HUES48 (cell line): ENCODE results near the gene TENT4A.

Experiments used
- H3K27ac ChIP-seq: one replicate; pipeline ENCODE4 v1.7.0; 2013; ENCODE audit warnings: low read depth, low read length, inconsistent platforms
- H3K27me3 ChIP-seq: 2 replicates; pipeline ENCODE4 v1.6.1; 2013; ENCODE audit warnings: mild to moderate bottlenecking, low read length; ENCODE audit not compliant: control insufficient read depth, insufficient read depth
- H3K36me3 ChIP-seq: 2 replicates; pipeline ENCODE4 v1.6.1; 2013; ENCODE audit warnings: low read length; ENCODE audit not compliant: control insufficient read depth, insufficient read depth
- H3K4me1 ChIP-seq: 2 replicates; pipeline ENCODE4 v1.6.1; 2013; ENCODE audit warnings: mild to moderate bottlenecking, low read length; ENCODE audit not compliant: control insufficient read depth, insufficient read depth
- H3K4me3 ChIP-seq: 2 replicates; pipeline ENCODE4 v1.5.1; 2013; ENCODE audit warnings: mild to moderate bottlenecking, low read depth, low read length
- H3K9ac ChIP-seq: 2 replicates; pipeline ENCODE4 v1.6.1; 2013; ENCODE audit warnings: mild to moderate bottlenecking, low read depth, low read length, moderate library complexity
- H3K9me3 ChIP-seq: 2 replicates; pipeline ENCODE4 v1.6.1; 2013; ENCODE audit warnings: low read length; ENCODE audit not compliant: control insufficient read depth, insufficient read depth

The TENT4A gene

DNA sequence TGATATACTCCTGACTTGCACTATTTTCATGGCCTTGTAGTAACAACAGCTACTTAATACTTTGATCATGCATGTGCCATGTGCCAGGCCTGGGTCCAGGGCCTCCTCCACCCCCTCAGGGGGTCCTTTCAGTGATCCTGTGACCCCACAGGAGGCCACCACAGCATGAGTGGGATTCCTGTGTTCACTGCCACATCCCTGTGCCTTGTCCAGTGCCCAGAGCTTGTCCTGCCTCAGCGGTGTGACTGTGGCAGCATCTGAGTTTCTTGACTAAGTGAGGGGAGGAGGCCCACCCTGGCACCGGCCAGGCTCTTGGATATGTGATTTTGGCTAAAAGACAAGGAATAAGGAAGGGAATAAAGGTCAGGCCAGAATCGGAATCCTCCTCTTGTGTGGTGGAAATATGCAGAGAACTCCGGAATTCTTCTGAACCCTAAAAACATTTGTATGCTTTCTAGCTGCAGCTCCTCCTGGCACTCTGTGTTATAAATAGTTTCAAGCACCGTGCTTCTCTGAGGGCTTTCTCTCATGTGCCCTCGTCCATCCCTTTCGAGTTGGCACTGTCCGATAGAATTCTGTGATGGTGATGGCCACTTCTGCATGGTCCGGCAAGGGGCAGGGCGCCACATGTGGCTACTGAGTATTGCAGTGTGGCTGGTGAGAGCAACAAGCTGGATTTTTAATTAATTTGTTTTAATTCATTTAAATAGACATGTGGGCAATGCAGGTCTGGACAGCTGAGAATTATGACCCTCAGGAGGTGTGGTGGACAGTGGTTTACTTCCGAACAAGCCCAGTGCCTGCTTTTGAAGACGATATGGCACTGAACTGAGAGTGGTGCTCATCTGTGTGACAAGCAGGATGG, 31.8 kb downstream of the TENT4A start:
- H3K9ac ChIP-seq = no peak overlapping the region
- H3K27me3 ChIP-seq = no peaks in the 10 kb centered on the region
- no peak overlapping the region for H3K4me3 ChIP-seq
- H3K27ac ChIP-seq = no peak overlapping the region
- H3K36me3 ChIP-seq = peaks cover 58% of the 10 kb centered on the region
- H3K9me3 ChIP-seq = no peaks in the 10 kb centered on the region
- peaks cover 8% of the 10 kb centered on the region; the same call in 1 of the 2 replicates for H3K4me1 ChIP-seq

DNA sequence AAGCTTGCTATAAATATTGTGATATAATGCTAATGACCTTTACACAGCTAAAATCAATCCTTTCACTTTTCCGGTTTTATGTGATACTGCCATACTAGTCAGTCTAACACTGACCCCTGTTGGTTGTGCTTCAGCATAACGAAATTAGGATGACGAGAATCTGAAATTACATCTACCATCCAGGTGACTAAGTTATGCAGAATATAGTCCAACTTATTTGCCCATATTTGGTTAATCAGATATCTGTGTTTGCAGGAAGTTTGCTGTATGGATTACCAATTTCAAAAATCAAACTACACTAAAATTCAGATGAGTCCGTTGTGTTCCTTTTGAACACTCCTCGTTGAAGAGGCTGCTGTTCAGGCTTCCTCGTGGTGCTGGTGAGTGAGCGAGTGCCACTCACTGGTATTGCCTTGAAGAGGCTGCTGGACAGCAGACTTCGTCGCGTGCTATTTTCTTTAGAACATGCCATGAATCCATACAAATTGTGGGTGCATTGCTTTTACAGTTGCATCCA, 32.5 kb downstream of the TENT4A start:
- Histone ChIP-seq H3K4me3 (no peak overlapping the region), H3K9me3 (no peaks in the 10 kb centered on the region), H3K27me3 (no peaks in the 10 kb centered on the region), H3K27ac (no peak overlapping the region), H3K9ac (no peak overlapping the region), H3K36me3 (peaks cover 59% of the 10 kb centered on the region), H3K4me1 (peaks cover 8% of the 10 kb centered on the region; the same call in 1 of the 2 replicates)

DNA sequence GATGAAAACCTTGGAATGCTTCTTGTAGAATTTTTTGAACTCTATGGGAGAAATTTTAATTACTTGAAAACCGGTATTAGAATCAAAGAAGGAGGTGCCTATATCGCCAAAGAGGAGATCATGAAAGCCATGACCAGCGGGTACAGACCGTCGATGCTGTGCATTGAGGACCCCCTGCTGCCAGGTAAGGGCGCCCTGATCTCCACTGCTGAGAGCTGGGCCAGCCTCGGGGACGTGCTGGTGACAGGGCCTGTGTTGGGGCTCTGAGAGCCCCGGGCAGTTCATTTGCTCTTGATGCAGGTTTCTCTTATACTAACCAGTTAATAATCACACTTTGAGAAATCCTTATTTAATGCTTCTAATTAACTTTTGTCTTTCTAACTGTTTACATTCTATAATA, 33.0 kb downstream of the TENT4A start:
- no peaks in the 10 kb centered on the region for H3K27me3 ChIP-seq
- no peak overlapping the region for H3K9ac ChIP-seq
- no peak overlapping the region for H3K27ac ChIP-seq
- peaks cover 8% of the 10 kb centered on the region; the same call in 1 of the 2 replicates for H3K4me1 ChIP-seq
- H3K4me3 ChIP-seq = no peak overlapping the region
- H3K9me3 ChIP-seq = no peaks in the 10 kb centered on the region
- peaks cover 61% of the 10 kb centered on the region for H3K36me3 ChIP-seq

DNA sequence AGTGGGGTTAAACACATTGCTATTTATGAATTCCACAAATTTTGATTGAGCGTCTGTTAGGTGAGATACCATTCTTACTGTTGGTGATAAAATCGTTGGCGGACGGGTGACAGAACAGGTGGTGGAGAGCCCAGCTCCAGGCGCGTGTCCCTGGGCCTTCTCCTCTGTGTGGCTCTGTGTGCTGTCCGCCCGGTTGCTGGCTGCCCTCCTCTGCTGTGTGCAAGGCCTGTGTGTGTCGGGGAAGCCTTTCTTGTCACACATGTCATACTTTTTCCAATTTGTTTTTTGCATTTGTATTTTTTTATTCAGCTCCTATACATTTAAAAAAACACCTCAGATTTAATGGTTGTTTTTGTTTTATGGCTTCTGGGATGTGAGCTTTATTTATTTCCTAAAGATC, 33.9 kb downstream of the TENT4A start:
- H3K27me3 ChIP-seq = no peaks in the 10 kb centered on the region

DNA sequence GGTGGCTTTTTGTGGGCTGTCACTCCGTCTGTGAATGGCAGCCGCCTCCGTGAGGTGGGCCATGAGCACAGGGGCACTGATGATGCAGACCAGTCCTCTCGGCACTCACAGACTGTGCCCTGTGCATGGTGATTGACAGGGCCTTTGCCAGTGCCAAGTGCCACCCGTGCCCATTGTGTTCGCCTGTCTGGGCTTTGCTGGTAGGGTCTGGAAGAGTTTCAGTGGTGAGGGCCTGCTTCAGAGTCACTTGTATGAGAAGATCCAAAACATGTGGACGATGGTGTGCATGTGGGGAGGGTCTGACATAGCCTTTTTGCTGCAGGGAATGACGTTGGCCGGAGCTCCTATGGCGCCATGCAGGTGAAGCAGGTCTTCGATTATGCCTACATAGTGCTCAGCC, 34.9 kb downstream of the TENT4A start:
- H3K36me3 ChIP-seq = peaks cover 70% of the 10 kb centered on the region
- no peak overlapping the region for H3K27ac ChIP-seq
- H3K27me3 ChIP-seq = no peaks in the 10 kb centered on the region
- peaks cover 8% of the 10 kb centered on the region; the same call in 1 of the 2 replicates for H3K4me1 ChIP-seq
- H3K4me3 ChIP-seq = no peak overlapping the region
- H3K9ac ChIP-seq = no peak overlapping the region
- no peaks in the 10 kb centered on the region for H3K9me3 ChIP-seq

More for the DNA sequence above, 33.9 kb downstream of the TENT4A start:
- H3K9ac ChIP-seq = no peak overlapping the region
- H3K4me3 ChIP-seq = no peak overlapping the region
- H3K27ac ChIP-seq = no peak overlapping the region
- H3K9me3 ChIP-seq = no peaks in the 10 kb centered on the region
- H3K4me1 ChIP-seq = peaks cover 8% of the 10 kb centered on the region; the same call in 1 of the 2 replicates
- H3K36me3 ChIP-seq = peaks cover 69% of the 10 kb centered on the region

DNA sequence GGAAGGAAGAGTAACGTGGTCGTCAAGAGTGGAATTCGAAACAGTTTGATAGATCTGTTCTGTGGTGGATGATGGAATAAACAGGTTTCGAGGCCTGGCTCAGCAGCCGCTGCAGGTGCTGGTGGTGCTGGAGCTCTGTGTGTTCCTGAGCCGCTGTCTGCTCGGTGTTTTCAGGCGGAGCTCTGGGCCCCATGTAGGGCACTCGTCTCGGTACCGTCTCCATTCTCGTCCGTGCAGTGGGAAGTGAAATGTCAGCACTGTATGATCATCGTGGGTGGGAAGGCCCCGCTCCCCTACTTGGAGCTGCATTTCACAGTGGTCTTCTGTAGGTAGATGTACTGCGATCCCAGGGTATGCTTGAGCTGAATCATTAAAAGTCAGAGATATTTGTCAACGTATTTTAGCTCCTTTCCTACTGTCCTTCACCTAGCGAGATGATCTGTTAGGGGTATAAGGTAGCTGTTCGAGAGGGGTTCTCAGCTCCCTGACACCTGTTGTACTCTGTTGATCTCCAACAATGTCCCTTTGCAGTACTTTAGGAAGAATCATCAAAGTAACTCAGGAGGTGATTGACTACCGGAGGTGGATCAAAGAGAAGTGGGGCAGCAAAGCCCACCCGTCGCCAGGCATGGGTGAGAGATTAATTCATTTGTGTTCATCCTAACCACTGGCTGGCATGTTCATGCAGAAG, 35.9 kb downstream of the TENT4A start:
- Histone ChIP-seq H3K4me1 (peaks cover 8% of the 10 kb centered on the region; the same call in 1 of the 2 replicates), H3K9me3 (no peaks in the 10 kb centered on the region), H3K27ac (no peak overlapping the region), H3K27me3 (no peaks in the 10 kb centered on the region), H3K36me3 (peaks cover 71% of the 10 kb centered on the region), H3K9ac (no peak overlapping the region), H3K4me3 (no peak overlapping the region)

DNA sequence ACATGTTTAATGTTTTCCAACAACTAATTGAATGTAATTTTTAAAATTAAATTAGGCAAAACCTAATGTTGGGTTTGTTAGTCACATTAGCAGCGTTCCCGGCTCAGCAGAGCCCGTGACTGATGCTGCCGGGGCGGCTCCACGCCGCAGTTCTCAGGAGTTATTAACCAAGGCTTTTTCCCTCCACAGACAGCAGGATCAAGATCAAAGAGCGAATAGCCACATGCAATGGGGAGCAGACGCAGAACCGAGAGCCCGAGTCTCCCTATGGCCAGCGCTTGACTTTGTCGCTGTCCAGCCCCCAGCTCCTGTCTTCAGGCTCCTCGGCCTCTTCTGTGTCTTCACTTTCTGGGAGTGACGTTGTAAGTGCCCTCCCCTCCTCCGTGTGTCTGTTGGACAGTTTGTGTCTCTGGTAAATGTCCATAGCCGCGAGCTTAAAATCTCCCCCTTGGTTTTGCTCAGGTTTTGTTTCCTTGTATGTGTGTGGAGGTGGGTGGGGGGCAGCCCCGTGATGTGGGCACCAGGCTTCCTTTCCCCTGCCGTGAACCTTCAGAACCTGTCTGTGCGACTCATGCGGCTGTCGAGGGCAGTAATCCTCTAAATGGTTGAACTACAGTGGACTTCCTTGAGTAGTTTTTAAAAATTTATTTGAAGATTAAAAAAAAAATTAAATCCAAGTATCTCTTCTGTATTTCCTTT, 37.1 kb downstream of the TENT4A start:
- Histone ChIP-seq H3K9me3 (no peaks in the 10 kb centered on the region), H3K27ac (no peak overlapping the region), H3K27me3 (no peaks in the 10 kb centered on the region), H3K4me3 (no peak overlapping the region), H3K4me1 (peaks cover 8% of the 10 kb centered on the region; the same call in 1 of the 2 replicates), H3K9ac (no peak overlapping the region), H3K36me3 (peaks cover 73% of the 10 kb centered on the region)

DNA sequence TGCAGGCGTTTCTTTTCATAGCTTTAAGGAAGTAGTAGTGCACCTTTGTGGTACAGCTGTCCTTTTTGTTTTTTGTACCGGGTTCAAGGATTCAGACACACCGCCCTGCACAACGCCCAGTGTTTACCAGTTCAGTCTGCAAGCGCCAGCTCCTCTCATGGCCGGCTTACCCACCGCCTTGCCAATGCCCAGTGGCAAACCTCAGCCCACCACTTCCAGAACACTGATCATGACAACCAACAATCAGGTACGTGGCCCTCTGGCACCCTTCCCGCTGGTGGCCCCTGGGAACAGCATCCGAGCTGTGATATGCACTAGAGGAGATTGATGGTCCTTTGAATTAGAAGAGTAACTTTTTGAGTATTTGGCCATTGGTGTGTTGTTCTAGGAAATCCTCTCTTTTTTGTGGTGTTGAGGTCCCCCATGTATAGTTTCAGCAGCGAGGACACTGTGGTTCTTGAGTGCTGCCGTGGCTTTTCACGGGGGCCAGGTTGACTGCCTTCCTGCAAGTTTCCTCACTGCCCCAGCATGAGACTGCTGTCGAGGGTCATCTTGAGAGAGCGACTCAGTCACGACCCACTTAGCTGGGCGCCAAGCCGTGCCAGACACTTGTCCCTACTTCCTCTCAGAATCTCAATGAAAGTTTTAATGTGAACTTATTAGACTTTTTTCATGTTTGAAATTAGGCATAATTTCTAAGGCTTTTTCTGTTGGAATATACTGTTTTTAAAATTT, 37.9 kb downstream of the TENT4A start:
- no peaks in the 10 kb centered on the region for H3K9me3 ChIP-seq
- H3K27me3 ChIP-seq = no peaks in the 10 kb centered on the region
- no peak overlapping the region for H3K4me3 ChIP-seq
- H3K27ac ChIP-seq = no peak overlapping the region
- peaks cover 8% of the 10 kb centered on the region; the same call in 1 of the 2 replicates for H3K4me1 ChIP-seq
- H3K9ac ChIP-seq = no peak overlapping the region
- peaks cover 80% of the 10 kb centered on the region for H3K36me3 ChIP-seq

DNA sequence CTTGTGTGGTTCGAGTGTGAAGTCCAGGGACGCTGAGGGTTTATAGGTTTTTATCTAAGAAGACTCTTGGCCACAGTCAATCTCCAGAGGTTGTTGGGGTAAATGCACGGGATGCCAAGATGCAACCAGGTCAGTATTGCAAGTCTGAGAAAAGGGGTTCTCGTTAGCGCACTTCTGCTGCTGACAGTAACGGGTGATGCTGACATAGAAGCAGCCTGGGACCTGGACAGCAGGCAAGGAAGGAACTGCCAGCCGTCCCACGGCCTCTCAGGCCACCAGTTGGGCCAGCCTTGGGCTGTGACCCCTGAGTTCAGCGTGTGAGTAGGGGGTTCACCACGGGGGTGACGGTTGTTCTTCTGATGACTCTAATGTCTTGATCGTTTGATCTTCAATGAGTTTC, 39.0 kb downstream of the TENT4A start:
- Histone ChIP-seq H3K27me3 (no peaks in the 10 kb centered on the region), H3K9me3 (no peaks in the 10 kb centered on the region), H3K36me3 (peaks cover 84% of the 10 kb centered on the region), H3K9ac (no peak overlapping the region), H3K4me3 (no peak overlapping the region), H3K27ac (no peak overlapping the region), H3K4me1 (peaks cover 8% of the 10 kb centered on the region; the same call in 1 of the 2 replicates)

DNA sequence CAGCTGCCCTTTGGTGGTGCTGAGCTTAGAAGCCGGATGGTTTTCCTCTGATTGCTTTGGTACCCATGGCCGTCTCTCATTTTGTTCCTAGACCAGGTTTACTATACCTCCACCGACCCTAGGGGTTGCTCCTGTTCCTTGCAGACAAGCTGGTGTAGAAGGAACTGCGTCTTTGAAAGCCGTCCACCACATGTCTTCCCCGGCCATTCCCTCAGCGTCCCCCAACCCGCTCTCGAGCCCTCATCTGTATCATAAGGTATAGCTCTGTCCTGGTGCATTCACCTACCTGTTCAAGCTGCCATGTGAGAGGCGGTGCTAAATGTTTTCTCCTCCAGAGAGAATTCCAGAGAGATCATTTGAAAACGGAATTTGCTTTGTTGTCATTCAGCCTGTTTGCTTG, 39.5 kb downstream of the TENT4A start:
- peaks cover 87% of the 10 kb centered on the region for H3K36me3 ChIP-seq
- no peak overlapping the region for H3K4me3 ChIP-seq
- no peak overlapping the region for H3K27ac ChIP-seq
- H3K9ac ChIP-seq = no peak overlapping the region
- H3K4me1 ChIP-seq = peaks cover 2% of the 10 kb centered on the region; the same call in 1 of the 2 replicates
- H3K27me3 ChIP-seq = no peaks in the 10 kb centered on the region
- no peaks in the 10 kb centered on the region for H3K9me3 ChIP-seq
